Liver (tissue), 9 donors: ENCODE measurements around the gene RAD23B. TPM values are rescaled to one million over a fixed set of nuclear protein-coding genes. Genes with fewer than 3 reads are reported as not detected.

Source experiments
- DNase-seq: peaks from one replicate; pipeline ENCODE4 v3.0.0-alpha.2; 2017; ENCODE audit warnings: low spot score
- H3K27ac ChIP-seq, 2 donors: one replicate each; pipeline ENCODE4 v1.7.0; 2013; ENCODE audit warnings: inconsistent platforms in 2 of 2, low read length in 2 of 2, control low read depth in 1 of 2, low read depth in 1 of 2, mild to moderate bottlenecking in 1 of 2
- H3K27me3 ChIP-seq, 4 donors: one replicate each; pipeline versions ENCODE4 v1.6.1 to v1.7.0; 2013; ENCODE audit warnings: low read length in 3 of 4, inconsistent platforms in 1 of 4, mild to moderate bottlenecking in 1 of 4, moderate library complexity in 1 of 4; ENCODE audit not compliant: control insufficient read depth in 4 of 4, insufficient read depth in 4 of 4
- H3K36me3 ChIP-seq, 4 donors: one replicate each; pipeline versions ENCODE4 v1.6.1 to v1.7.0; 2013; ENCODE audit warnings: low read length in 3 of 4, mild to moderate bottlenecking in 3 of 4, low read depth in 1 of 4, moderate library complexity in 1 of 4; ENCODE audit not compliant: control insufficient read depth in 4 of 4, insufficient read depth in 3 of 4
- H3K4me1 ChIP-seq, 4 donors: one replicate each; pipeline versions ENCODE4 v1.6.1 to v1.7.0; 2013; ENCODE audit warnings: low read length in 3 of 4, mild to moderate bottlenecking in 3 of 4, moderate library complexity in 1 of 4; ENCODE audit not compliant: control insufficient read depth in 4 of 4, insufficient read depth in 4 of 4
- H3K4me3 ChIP-seq, 3 donors: one replicate each; pipeline versions ENCODE4 v1.6.1 to v1.7.0; 2013; ENCODE audit warnings: low read length in 3 of 3, control low read depth in 1 of 3, low read depth in 1 of 3, mild to moderate bottlenecking in 1 of 3
- H3K9ac ChIP-seq, 2 donors: one replicate each; pipeline ENCODE4 v1.7.0; 2013; ENCODE audit warnings: low read length in 2 of 2, mild to moderate bottlenecking in 2 of 2, moderate library complexity in 2 of 2, control low read depth in 1 of 2, low read depth in 1 of 2
- H3K9me3 ChIP-seq, 4 donors: one replicate each; pipeline versions ENCODE4 v1.6.1 to v1.7.0; 2013; ENCODE audit warnings: low read length in 3 of 4; ENCODE audit not compliant: control insufficient read depth in 4 of 4
- EGR1 ChIP-seq, 2 donors: IDR thresholded peaks; 2 replicates each; pipeline ENCODE4 v1.6.1; 2016 to 2018; ENCODE audit warnings: antibody characterized with exemption in 2 of 2, low read depth in 2 of 2
- FOXA1 ChIP-seq: IDR thresholded peaks from 2 replicates; pipeline ENCODE4 v1.6.1; 2016; ENCODE audit warnings: antibody characterized with exemption
- FOXA2 ChIP-seq: IDR thresholded peaks from 2 replicates; pipeline ENCODE4 v1.6.1; 2016; ENCODE audit warnings: antibody characterized with exemption
- GABPA ChIP-seq, 2 donors: IDR thresholded peaks in 1 of 2; conservative IDR thresholded peaks in 1 of 2; 2 replicates each; pipeline ENCODE4 v1.6.1; 2016; ENCODE audit warnings: antibody characterized with exemption in 2 of 2, mild to moderate bottlenecking in 1 of 2, moderate library complexity in 1 of 2
- HNF4A ChIP-seq, 2 donors: conservative IDR thresholded peaks; 2 replicates each; pipeline ENCODE4 v1.6.1; 2016; ENCODE audit warnings: antibody characterized with exemption in 2 of 2, mild to moderate bottlenecking in 2 of 2
- HNF4G ChIP-seq: IDR thresholded peaks from 2 replicates; pipeline ENCODE4 v1.6.1; 2016; ENCODE audit warnings: antibody characterized with exemption
- JUND ChIP-seq, 2 donors: IDR thresholded peaks; 2 replicates each; pipeline ENCODE4 v1.6.1; 2016; ENCODE audit warnings: antibody characterized with exemption in 2 of 2
- NR2F2 ChIP-seq: IDR thresholded peaks from 2 replicates; pipeline ENCODE4 v1.6.1; 2016; ENCODE audit warnings: antibody characterized with exemption
- RAD21 ChIP-seq, 2 donors: IDR thresholded peaks; 2 replicates each; pipeline ENCODE4 v1.6.1; 2016; ENCODE audit warnings: antibody characterized with exemption in 2 of 2, mild to moderate bottlenecking in 2 of 2
- RXRA ChIP-seq, 2 donors: IDR thresholded peaks; 2 replicates each; pipeline ENCODE4 v1.6.1; 2017 to 2018; ENCODE audit warnings: antibody characterized with exemption in 2 of 2, mild to moderate bottlenecking in 1 of 2
- SP1 ChIP-seq: IDR thresholded peaks from 2 replicates; pipeline ENCODE4 v1.6.1; 2018; ENCODE audit warnings: antibody characterized with exemption, mild to moderate bottlenecking
- TAF1 ChIP-seq: conservative IDR thresholded peaks from 2 replicates; pipeline ENCODE4 v1.6.1; 2016; ENCODE audit warnings: antibody characterized with exemption, mild to moderate bottlenecking
- YY1 ChIP-seq: IDR thresholded peaks from 2 replicates; pipeline ENCODE4 v1.6.1; 2016; ENCODE audit warnings: antibody characterized with exemption, mild to moderate bottlenecking
- WGBS: extraction: QIAGEN DNeasy Blood & Tissue Kit; methylation state at CpG from one replicate; pipeline ENCODE4 v1.1.7; 2013; 5-methylcytosine and 5-hydroxymethylcytosine counted together
- polyA plus RNA-seq, 2 donors: library from polyadenylated mRNA; stranded (reverse) in 1 of 2; unstranded in 1 of 2; fragments of 200-250 nt in 1 of 2; fragments of >200 nt in 1 of 2; fragmentation: Nextera tagmentation in 1 of 2; extraction: Ambion mirVana in 1 of 2; gene quantifications; one replicate each; pipeline versions ENCODE4 v1.2.1 to v1.2.3, GENCODE V29; 2013 to 2015
- total RNA-seq, 2 donors: library from RNA; depleted of rRNA; stranded (reverse); fragments of >200 nt; gene quantifications; one replicate each; pipeline ENCODE4 v1.2.3, GENCODE V29; 2014
- TF ChIP-seq, protein P1 (sequence below): IDR thresholded peaks from 2 replicates; pipeline ENCODE4 v1.6.1; 2016; ENCODE audit warnings: antibody characterized with exemption
- TF ChIP-seq, protein P2 (sequence below): IDR thresholded peaks from 2 replicates; pipeline ENCODE4 v1.6.1; 2016; ENCODE audit warnings: antibody characterized with exemption
- TF ChIP-seq, protein P3 (sequence below): fragments of 150-350 bp; IDR thresholded peaks from 2 replicates; pipeline ENCODE4 v1.5.1; 2017; ENCODE audit warnings: improper control_type of control experiment, low read depth, low read length; ENCODE audit not compliant: missing input control
- TF ChIP-seq, protein P4 (sequence below): IDR thresholded peaks from 2 replicates; pipeline ENCODE4 v1.6.1; 2016; ENCODE audit warnings: antibody characterized with exemption
- TF ChIP-seq, protein P5 (sequence below): IDR thresholded peaks from 2 replicates; pipeline ENCODE4 v1.6.1; 2016; ENCODE audit warnings: antibody characterized with exemption, mild to moderate bottlenecking
- donor health status: healthy.
- donor health status: healthy.
- donor health status: healthy.
- donor health status: healthy.
- donor health status: healthy.

RAD23B gene
- total and polyA plus RNA-seq, 4 donors, result 13.6 to 101 (median 61.6) TPM

DNA sequence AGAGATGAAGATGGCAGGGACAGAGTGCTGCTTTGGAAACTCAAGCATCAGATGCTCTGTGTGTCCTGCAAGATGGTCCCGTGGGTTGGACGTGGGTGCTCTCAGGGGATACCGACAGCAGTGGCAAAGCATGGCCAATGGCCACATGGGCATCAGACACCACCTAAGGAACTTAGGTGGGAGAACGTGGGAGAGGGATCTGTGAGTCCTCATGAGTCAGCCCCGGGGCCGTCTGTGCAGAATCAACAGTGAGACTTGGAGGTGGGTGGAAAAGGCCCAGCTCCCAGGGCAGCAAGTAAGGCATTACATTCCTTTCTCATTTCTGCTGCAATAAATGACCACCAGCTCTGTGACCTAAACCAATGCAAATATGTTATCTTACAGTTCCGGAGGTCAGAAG is 77.0 kb downstream of the RAD23B start:
- DNase-seq, result no peak
- TF ChIP-seq, protein P1, sequence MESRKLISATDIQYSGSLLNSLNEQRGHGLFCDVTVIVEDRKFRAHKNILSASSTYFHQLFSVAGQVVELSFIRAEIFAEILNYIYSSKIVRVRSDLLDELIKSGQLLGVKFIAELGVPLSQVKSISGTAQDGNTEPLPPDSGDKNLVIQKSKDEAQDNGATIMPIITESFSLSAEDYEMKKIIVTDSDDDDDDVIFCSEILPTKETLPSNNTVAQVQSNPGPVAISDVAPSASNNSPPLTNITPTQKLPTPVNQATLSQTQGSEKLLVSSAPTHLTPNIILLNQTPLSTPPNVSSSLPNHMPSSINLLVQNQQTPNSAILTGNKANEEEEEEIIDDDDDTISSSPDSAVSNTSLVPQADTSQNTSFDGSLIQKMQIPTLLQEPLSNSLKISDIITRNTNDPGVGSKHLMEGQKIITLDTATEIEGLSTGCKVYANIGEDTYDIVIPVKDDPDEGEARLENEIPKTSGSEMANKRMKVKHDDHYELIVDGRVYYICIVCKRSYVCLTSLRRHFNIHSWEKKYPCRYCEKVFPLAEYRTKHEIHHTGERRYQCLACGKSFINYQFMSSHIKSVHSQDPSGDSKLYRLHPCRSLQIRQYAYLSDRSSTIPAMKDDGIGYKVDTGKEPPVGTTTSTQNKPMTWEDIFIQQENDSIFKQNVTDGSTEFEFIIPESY, result no peak
- TF ChIP-seq RXRA (IDR thresholded peaks at IDR 0.05), result no peak
- TF ChIP-seq HNF4A (conservative IDR thresholded peaks at IDR 0.05), result no peak
- no peak for TF ChIP-seq JUND (IDR thresholded peaks at IDR 0.05)
- TF ChIP-seq TAF1, result no peak
- TF ChIP-seq, protein P2, sequence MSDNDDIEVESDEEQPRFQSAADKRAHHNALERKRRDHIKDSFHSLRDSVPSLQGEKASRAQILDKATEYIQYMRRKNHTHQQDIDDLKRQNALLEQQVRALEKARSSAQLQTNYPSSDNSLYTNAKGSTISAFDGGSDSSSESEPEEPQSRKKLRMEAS, result no peak
- TF ChIP-seq HNF4G, result no peak
- no peak for TF ChIP-seq EGR1 (IDR thresholded peaks at IDR 0.05; ENCODE audit: low read depth in 2 of 2)
- no peak for TF ChIP-seq FOXA2
- TF ChIP-seq FOXA1, result no peak
- TF ChIP-seq GABPA (IDR thresholded peaks at IDR 0.05 in 1 of 2, conservative IDR thresholded peaks at IDR 0.05 in 1 of 2), result no peak
- TF ChIP-seq, protein P3, sequence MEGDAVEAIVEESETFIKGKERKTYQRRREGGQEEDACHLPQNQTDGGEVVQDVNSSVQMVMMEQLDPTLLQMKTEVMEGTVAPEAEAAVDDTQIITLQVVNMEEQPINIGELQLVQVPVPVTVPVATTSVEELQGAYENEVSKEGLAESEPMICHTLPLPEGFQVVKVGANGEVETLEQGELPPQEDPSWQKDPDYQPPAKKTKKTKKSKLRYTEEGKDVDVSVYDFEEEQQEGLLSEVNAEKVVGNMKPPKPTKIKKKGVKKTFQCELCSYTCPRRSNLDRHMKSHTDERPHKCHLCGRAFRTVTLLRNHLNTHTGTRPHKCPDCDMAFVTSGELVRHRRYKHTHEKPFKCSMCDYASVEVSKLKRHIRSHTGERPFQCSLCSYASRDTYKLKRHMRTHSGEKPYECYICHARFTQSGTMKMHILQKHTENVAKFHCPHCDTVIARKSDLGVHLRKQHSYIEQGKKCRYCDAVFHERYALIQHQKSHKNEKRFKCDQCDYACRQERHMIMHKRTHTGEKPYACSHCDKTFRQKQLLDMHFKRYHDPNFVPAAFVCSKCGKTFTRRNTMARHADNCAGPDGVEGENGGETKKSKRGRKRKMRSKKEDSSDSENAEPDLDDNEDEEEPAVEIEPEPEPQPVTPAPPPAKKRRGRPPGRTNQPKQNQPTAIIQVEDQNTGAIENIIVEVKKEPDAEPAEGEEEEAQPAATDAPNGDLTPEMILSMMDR, result no peak
- no peak for TF ChIP-seq RAD21 (IDR thresholded peaks at IDR 0.05)
- no peak for TF ChIP-seq SP1
- TF ChIP-seq, protein P4, sequence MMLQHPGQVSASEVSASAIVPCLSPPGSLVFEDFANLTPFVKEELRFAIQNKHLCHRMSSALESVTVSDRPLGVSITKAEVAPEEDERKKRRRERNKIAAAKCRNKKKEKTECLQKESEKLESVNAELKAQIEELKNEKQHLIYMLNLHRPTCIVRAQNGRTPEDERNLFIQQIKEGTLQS, result no peak
- no peak for TF ChIP-seq YY1
- TF ChIP-seq, protein P5, sequence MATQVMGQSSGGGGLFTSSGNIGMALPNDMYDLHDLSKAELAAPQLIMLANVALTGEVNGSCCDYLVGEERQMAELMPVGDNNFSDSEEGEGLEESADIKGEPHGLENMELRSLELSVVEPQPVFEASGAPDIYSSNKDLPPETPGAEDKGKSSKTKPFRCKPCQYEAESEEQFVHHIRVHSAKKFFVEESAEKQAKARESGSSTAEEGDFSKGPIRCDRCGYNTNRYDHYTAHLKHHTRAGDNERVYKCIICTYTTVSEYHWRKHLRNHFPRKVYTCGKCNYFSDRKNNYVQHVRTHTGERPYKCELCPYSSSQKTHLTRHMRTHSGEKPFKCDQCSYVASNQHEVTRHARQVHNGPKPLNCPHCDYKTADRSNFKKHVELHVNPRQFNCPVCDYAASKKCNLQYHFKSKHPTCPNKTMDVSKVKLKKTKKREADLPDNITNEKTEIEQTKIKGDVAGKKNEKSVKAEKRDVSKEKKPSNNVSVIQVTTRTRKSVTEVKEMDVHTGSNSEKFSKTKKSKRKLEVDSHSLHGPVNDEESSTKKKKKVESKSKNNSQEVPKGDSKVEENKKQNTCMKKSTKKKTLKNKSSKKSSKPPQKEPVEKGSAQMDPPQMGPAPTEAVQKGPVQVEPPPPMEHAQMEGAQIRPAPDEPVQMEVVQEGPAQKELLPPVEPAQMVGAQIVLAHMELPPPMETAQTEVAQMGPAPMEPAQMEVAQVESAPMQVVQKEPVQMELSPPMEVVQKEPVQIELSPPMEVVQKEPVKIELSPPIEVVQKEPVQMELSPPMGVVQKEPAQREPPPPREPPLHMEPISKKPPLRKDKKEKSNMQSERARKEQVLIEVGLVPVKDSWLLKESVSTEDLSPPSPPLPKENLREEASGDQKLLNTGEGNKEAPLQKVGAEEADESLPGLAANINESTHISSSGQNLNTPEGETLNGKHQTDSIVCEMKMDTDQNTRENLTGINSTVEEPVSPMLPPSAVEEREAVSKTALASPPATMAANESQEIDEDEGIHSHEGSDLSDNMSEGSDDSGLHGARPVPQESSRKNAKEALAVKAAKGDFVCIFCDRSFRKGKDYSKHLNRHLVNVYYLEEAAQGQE, result no peak
- no peak for TF ChIP-seq NR2F2
- H3K36me3 ChIP-seq, result no peaks in the 10 kb centered on the region
- no peaks in the 10 kb centered on the region for H3K4me1 ChIP-seq
- H3K27me3 ChIP-seq, result no peaks in the 10 kb centered on the region
- H3K27ac ChIP-seq, result no peak overlapping the region
- WGBS, result 93% methylated on average over 7 of the region's 7 CpGs
- no peak overlapping the region for H3K9ac ChIP-seq
- no peak overlapping the region for H3K4me3 ChIP-seq
- H3K9me3 ChIP-seq, result no peaks in the 10 kb centered on the region
